Measurements from ENCODE around the gene USP37. TPM values are rescaled to one million over a fixed set of nuclear protein-coding genes. Genes with fewer than 3 reads are reported as not detected.

The USP37 gene
- total RNA-seq, 1 experiment from 2014 or later, result 23.5 TPM

DNA sequence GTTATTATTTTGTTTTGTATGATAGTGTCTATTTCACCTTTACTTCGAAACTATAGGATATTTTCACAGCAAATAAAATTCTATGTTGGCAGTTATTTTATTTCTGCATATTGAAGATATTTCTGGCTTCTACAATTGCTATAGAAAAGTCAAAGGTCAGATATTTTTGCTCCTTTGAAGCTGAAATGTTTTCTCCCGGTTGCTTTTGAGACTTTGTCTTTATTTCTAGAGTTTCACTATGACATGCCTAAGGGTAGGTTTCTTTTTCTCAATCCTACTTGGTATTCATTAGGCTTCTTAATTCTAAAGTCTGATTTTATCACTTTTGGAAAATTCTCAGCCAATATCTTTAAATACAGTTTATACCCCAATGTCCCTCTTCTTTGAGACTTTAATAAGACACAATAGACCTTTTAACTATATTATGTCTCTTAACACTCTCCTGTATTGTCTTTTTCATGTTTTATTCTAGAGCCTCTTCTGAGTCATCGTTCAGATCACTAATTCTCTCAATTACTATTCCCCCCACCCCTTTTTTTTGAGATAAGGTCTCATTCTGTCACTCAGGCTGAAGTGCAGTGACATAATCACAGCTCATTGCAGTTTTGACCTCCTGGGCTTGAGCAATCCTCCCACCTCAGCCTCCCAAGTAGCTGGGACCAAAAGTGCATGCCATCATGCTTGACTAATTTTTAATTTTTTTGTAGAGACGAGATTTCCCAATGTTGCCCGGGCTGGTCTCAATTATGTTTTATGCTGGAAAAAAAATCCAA is 50.5 kb downstream of the USP37 start:
- Histone ChIP-seq H3K36me3 (ENCODE audit: control insufficient read depth in 1 of 2, insufficient read depth in 2 of 2, low read length in 2 of 2) (no peaks in the 10 kb centered on the region), H3K4me2 (ENCODE audit: low read length) (no peak overlapping the region), H2AFZ (ENCODE audit: low read depth, low read length, poor library complexity, severe bottlenecking) (no peak overlapping the region), H3K27me3 (ENCODE audit: insufficient read depth, low read length) (no peaks in the 10 kb centered on the region), H4K20me1 (ENCODE audit: insufficient read depth) (peaks cover 9% of the 10 kb centered on the region; the same call in 1 of the 2 replicates), H3K79me2 (ENCODE audit: insufficient read depth, low read length) (peaks cover 16% of the 10 kb centered on the region; the same call in 1 of the 2 replicates), H3K9ac (ENCODE audit: low read length) (no peak overlapping the region), H3K4me1 (ENCODE audit: control insufficient read depth in 1 of 2, insufficient read depth in 2 of 2, low read length in 2 of 2) (no peaks in the 10 kb centered on the region), H3K4me3 (replicated peaks in 1 of 2; ENCODE audit: low read depth in 1 of 2, low read length in 2 of 2) (no peak overlapping the region), H3K27ac (ENCODE audit: low read depth, low read length) (no peak overlapping the region), H3K9me2 (ENCODE audit: insufficient read depth) (no peaks in the 10 kb centered on the region), H3K9me3 (ENCODE audit: control insufficient read depth in 1 of 2, insufficient read depth in 1 of 2, low read depth in 1 of 2, low read length in 2 of 2) (no peaks in the 10 kb centered on the region)
- DNase-seq (ENCODE audit: low read depth, low spot score), result no peak
- intact Hi-C loops (cut with micrococcal nuclease), result no loop called here
- CTCF ChIA-PET, result no interaction called here
- POLR2A ChIA-PET, result no interaction called here
- BruUV-seq (replicated peaks), result no TSS peak
- no peak for ATAC-seq
- TF ChIP-seq SIN3A (IDR thresholded peaks at IDR 0.05; ENCODE audit: low read depth), result no peak
- no peak for TF ChIP-seq POLR2A (IDR thresholded peaks at IDR 0.05; ENCODE audit: borderline replicate concordance, extremely low read depth, insufficient read depth, insufficient read length)
- no peak for TF ChIP-seq CEBPB (IDR thresholded peaks at IDR 0.05; ENCODE audit: low read depth)
- no peak for TF ChIP-seq RAD21 (IDR thresholded peaks at IDR 0.05; ENCODE audit: low read depth)
- no peak for TF ChIP-seq ZNF274 (IDR thresholded peaks at IDR 0.05; ENCODE audit: low read depth, low read length)
- no peak for TF ChIP-seq SRF (IDR thresholded peaks at IDR 0.05; ENCODE audit: low read depth)
- TF ChIP-seq EZH2 (IDR thresholded peaks at IDR 0.05), result no peak
- TF ChIP-seq SP1 (IDR thresholded peaks at IDR 0.05; ENCODE audit: low read depth), result no peak
- TF ChIP-seq CBX3 (IDR thresholded peaks at IDR 0.05; ENCODE audit: low read depth), result no peak
- no peak for TF ChIP-seq EGR1 (IDR thresholded peaks at IDR 0.05; ENCODE audit: low read depth)
- TF ChIP-seq, protein P1, sequence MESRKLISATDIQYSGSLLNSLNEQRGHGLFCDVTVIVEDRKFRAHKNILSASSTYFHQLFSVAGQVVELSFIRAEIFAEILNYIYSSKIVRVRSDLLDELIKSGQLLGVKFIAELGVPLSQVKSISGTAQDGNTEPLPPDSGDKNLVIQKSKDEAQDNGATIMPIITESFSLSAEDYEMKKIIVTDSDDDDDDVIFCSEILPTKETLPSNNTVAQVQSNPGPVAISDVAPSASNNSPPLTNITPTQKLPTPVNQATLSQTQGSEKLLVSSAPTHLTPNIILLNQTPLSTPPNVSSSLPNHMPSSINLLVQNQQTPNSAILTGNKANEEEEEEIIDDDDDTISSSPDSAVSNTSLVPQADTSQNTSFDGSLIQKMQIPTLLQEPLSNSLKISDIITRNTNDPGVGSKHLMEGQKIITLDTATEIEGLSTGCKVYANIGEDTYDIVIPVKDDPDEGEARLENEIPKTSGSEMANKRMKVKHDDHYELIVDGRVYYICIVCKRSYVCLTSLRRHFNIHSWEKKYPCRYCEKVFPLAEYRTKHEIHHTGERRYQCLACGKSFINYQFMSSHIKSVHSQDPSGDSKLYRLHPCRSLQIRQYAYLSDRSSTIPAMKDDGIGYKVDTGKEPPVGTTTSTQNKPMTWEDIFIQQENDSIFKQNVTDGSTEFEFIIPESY (IDR thresholded peaks at IDR 0.05; ENCODE audit: extremely low read depth, insufficient replicate concordance, low read length), result no peak
- TF ChIP-seq TCF7L2 (IDR thresholded peaks at IDR 0.05; ENCODE audit: borderline replicate concordance, extremely low read depth, insufficient read depth, insufficient read length), result no peak
- TF ChIP-seq, protein P2, sequence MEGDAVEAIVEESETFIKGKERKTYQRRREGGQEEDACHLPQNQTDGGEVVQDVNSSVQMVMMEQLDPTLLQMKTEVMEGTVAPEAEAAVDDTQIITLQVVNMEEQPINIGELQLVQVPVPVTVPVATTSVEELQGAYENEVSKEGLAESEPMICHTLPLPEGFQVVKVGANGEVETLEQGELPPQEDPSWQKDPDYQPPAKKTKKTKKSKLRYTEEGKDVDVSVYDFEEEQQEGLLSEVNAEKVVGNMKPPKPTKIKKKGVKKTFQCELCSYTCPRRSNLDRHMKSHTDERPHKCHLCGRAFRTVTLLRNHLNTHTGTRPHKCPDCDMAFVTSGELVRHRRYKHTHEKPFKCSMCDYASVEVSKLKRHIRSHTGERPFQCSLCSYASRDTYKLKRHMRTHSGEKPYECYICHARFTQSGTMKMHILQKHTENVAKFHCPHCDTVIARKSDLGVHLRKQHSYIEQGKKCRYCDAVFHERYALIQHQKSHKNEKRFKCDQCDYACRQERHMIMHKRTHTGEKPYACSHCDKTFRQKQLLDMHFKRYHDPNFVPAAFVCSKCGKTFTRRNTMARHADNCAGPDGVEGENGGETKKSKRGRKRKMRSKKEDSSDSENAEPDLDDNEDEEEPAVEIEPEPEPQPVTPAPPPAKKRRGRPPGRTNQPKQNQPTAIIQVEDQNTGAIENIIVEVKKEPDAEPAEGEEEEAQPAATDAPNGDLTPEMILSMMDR (IDR thresholded peaks at IDR 0.05 in 2 of 3, conservative IDR thresholded peaks at IDR 0.05 in 1 of 3; ENCODE audit: borderline replicate concordance in 1 of 3, insufficient read depth in 1 of 3, low read depth in 2 of 3, low read length in 2 of 3), result no peak
- no peak for TF ChIP-seq FOSL1 (IDR thresholded peaks at IDR 0.05; ENCODE audit: low read depth)
- no peak for TF ChIP-seq JUND (IDR thresholded peaks at IDR 0.05)
- TF ChIP-seq POLR2AphosphoS5 (IDR thresholded peaks at IDR 0.05; ENCODE audit: low read depth, low read length), result no peak
- no peak for TF ChIP-seq EZH2phosphoT487 (IDR thresholded peaks at IDR 0.05; ENCODE audit: borderline replicate concordance)
- no peak for TF ChIP-seq ELF1 (IDR thresholded peaks at IDR 0.05; ENCODE audit: borderline replicate concordance, low read depth)
- TF ChIP-seq YY1 (IDR thresholded peaks at IDR 0.05; ENCODE audit: extremely low read depth, insufficient replicate concordance, low read depth, low read length), result no peak
- TF ChIP-seq, protein P3, sequence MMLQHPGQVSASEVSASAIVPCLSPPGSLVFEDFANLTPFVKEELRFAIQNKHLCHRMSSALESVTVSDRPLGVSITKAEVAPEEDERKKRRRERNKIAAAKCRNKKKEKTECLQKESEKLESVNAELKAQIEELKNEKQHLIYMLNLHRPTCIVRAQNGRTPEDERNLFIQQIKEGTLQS (IDR thresholded peaks at IDR 0.05), result no peak
- RAD21 ChIA-PET (ENCODE audit: low non-redundant PET in 1 of 2, low total read pairs in 2 of 2, uncharacterized antibody in 2 of 2, unreplicated experiment in 2 of 2), result no interaction called here

Measured in HCT116 (cell line).